AG09319 (cell line): Measurements from ENCODE around the gene GCNT1.
A peak's percentile ranks its signal among the peaks of the same experiment; 100 is the strongest.

ENCODE experiments used
- DNase-seq: peaks from one replicate; pipeline ENCODE4 v3.0.0-alpha.2; 2010; ENCODE audit warnings: low read depth; ENCODE audit errors: extremely low read depth
- TF ChIP-seq, protein P1 (sequence below): IDR thresholded peaks from 2 replicates; pipeline ENCODE4 v1.5.1; 2011; ENCODE audit warnings: low read depth, mild to moderate bottlenecking, inconsistent platforms, low read length, moderate library complexity

The GCNT1 gene

DNA sequence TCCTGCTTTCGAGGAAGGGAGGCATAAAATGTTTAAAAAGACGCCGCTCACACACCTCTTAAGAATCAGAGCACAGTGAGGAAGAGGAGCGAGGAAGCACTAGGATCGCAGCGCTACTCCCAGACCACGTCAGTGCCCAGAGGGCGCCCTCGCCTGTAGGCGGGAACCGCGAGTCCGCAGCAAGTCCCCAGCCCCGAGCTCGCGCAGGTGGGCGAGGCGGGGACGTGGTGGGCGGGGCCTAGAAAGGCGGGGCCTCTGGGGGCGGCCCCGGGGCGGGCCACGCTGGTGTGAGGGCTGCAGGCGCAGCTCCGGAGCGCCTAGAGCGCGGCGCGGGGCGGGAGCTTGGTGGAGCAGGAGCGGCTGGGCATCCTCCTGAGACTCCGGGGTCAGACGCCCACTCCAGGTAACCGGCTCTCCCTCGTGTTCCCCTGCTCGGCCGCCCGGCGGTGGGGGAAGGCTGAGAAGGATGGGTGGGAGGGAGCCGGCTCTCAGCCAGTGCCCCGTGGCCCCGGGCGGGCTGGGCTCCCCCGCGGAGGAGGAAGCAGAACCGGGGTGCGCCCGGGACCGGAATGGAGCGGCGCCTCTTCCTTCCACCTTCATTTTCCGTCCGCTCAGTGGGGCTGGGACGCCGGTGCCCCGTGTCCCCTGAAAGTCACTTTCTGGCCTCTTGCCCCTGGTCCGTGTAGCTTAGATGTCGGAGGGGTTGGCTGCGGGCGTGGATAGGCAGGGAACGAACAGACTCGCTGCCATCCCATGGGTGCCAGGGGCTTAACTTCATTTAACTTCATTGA lies at the start of gene GCNT1:
Gene GCNT1 (plus strand): TSS at position 280 of the 791 bp plus-strand sequence. CDS start 43,200 bp downstream, outside the sequence.
- no peak for DNase-seq
- TF ChIP-seq, protein P1, sequence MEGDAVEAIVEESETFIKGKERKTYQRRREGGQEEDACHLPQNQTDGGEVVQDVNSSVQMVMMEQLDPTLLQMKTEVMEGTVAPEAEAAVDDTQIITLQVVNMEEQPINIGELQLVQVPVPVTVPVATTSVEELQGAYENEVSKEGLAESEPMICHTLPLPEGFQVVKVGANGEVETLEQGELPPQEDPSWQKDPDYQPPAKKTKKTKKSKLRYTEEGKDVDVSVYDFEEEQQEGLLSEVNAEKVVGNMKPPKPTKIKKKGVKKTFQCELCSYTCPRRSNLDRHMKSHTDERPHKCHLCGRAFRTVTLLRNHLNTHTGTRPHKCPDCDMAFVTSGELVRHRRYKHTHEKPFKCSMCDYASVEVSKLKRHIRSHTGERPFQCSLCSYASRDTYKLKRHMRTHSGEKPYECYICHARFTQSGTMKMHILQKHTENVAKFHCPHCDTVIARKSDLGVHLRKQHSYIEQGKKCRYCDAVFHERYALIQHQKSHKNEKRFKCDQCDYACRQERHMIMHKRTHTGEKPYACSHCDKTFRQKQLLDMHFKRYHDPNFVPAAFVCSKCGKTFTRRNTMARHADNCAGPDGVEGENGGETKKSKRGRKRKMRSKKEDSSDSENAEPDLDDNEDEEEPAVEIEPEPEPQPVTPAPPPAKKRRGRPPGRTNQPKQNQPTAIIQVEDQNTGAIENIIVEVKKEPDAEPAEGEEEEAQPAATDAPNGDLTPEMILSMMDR: peak; percentile 39

GRCh38 chr9:76412638-76413037 lies 46.3 kb upstream of the GCNT1 start:
- DNase-seq: no peak
- TF ChIP-seq, protein P1: no peak

DNA sequence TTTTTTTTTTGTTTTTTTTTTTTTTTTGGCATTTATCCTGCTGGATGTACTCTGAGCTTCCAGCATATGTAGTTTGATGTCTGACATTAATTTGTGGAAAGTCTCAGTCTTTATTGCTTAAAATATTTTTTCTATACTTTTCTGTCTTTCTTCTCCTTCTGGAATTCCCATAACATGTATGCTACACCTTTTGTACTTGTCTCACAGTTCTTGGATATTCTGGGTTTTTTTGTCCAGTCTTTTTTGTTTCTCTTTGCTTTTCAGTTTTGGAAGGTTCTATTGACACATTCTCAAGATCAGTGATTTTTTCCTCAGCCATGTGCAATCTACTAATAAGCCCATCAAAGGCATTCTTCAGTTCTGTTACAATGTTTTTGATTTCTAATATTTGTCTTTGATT lies 45.3 kb upstream of the GCNT1 start:
- TF ChIP-seq, protein P1: no peak
- DNase-seq: no peak

DNA sequence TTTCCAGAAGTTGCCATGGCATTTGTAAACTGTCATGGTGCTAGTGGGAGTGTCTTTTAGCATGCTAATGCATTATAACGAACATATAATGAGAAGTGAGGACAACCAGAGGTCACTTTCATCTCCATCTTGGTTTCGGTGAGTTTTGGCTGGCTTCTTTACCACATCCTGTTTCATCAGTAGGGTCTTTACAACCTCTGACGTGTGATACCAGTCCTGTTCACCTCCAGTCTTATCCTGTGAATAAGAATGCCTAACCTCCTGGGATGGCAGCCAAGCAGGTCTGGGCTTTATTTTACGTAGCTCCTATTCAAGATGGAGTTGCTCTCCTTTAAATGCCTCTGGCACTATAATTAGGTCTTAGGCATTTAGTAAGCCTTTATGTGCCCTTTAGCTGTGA lies 44.3 kb upstream of the GCNT1 start:
- TF ChIP-seq, protein P1: no peak
- no peak for DNase-seq

DNA sequence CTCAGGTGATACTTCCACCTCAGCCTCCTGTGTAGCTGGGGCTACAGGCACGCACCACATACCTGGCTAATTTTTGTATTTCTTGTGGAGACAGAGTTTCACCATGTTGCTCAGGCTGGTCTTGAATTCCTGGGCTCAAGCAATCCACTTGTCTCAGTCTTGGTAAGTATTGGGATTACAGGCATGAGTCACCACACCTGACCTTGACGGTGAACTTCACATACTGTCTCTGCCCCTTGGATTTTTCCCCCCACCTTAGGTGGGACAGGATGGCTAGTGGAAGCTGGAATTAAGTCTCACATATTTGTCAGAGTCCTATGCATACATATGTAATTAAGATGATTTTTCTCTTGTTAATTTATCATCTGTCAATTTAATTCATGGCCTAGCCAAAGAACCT lies 43.8 kb upstream of the GCNT1 start:
- DNase-seq: no peak
- TF ChIP-seq, protein P1: no peak

DNA sequence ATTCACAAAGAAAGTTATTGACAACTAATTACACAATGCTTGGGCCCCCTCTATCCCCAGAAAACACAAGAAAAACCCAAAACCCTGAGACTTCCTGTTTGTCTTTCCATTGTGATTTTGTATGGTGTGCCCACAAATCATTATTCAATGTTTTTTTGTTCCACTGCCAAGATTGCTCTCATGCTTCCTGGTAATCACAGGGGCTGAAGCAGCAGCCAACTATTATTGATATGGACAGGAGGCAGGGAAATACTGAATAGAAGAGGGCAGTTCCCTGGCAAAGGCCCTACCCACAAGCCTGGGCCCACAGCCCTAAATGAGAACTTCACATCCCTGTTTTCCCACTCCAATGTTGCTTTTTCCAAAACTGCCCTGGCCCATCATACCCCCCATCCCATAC lies 43.3 kb upstream of the GCNT1 start:
- TF ChIP-seq, protein P1: no peak
- DNase-seq: peak; percentile 37

- DNase-seq: no peak
- TF ChIP-seq, protein P1: no peak
These were observed 41.6 kb upstream of the GCNT1 start for GRCh38 chr9:76417394-76417793.
